ENCODE results near the gene PTH1R.

PTH1R gene

DNA sequence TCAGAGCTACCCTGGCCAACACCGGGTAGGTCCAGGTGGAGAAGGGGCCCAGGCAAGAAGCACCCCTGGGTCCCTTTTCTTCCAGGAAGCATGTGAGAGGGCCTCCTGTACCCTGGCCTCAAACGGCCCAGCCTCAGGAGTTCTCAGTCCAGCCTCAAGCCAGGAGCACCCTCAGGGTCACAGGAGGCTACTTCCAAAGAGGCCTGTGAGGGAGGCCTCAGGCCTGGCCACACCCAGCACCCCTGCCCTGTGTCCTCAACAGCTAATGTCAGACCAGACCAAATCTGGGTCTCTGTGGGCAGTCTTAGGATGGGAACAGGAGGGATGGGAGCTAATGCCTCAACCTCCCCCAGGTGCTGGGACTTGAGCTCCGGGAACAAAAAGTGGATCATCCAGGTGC, 23.5 kb downstream of the PTH1R start:
- H3K4me3 ChIP-seq (ENCODE audit: low read depth, low read length) = no peak overlapping the region
- DNase-seq = no peak
- no peak for TF ChIP-seq CTCF (IDR thresholded peaks at IDR 0.05; ENCODE audit: low read depth, low read length, missing control alignments)
- H3K36me3 ChIP-seq (replicated peaks) = no peaks in the 10 kb centered on the region
- H3K27ac ChIP-seq = no peak overlapping the region
- in situ Hi-C loops (cut with HindIII; ENCODE audit: low pct_ligation_motif_present, low sequenced_read_pairs) = no loop called here
- H3K27me3 ChIP-seq (replicated peaks) = no peaks in the 10 kb centered on the region

DNA sequence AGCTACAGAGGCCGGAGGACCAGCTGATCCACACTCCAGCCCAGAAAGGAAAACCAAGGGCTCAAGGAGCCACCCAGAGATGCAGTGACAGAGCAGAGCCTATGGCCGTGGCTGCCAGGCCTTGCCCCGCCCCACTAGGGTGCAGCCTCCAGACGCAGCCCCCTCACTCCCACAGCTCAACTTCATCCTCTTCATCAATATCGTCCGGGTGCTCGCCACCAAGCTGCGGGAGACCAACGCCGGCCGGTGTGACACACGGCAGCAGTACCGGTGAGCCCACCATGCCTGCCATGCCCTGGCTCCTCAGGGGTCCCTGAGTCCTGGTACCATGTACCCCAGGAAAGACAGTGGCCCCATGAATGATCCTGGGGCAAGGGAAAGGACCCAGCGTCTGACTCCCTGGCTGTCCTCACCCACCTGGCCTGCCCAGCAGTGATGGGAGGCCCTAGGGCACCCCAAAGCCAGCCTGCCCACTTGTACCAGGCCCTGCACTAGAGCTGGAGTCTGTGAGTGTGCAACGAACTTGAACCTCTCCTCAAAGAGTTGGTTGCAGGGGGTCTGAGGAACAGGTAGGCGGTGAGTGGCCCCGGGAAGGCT, 24.2 kb downstream of the PTH1R start:
- Histone ChIP-seq H3K4me3 (ENCODE audit: low read depth, low read length) (no peak overlapping the region), H3K36me3 (replicated peaks) (no peaks in the 10 kb centered on the region), H3K27ac (no peak overlapping the region), H3K27me3 (replicated peaks) (no peaks in the 10 kb centered on the region)
- in situ Hi-C loops (cut with HindIII; ENCODE audit: low pct_ligation_motif_present, low sequenced_read_pairs) = no loop called here
- no peak for DNase-seq
- no peak for TF ChIP-seq CTCF (IDR thresholded peaks at IDR 0.05; ENCODE audit: low read depth, low read length, missing control alignments)

DNA sequence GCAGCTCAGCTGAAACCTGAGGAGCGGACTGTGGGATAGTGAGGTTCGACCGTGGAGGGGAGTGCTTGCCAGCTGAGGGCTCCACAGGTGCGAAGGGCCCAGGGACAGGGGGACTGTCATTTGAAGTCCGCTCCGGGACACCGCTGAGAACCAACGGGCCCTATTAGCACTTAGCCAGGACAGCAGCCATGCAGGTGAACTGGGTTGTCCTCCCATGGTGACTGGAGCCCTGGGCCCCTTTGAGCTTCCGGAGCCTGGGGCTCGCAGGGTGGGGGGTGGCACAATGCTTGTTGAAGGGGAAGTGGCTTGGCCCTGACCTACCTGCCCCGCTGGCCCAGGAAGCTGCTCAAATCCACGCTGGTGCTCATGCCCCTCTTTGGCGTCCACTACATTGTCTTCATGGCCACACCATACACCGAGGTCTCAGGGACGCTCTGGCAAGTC, 24.7 kb downstream of the PTH1R start:
- TF ChIP-seq CTCF (IDR thresholded peaks at IDR 0.05; ENCODE audit: low read depth, low read length, missing control alignments) = no peak

DNA sequence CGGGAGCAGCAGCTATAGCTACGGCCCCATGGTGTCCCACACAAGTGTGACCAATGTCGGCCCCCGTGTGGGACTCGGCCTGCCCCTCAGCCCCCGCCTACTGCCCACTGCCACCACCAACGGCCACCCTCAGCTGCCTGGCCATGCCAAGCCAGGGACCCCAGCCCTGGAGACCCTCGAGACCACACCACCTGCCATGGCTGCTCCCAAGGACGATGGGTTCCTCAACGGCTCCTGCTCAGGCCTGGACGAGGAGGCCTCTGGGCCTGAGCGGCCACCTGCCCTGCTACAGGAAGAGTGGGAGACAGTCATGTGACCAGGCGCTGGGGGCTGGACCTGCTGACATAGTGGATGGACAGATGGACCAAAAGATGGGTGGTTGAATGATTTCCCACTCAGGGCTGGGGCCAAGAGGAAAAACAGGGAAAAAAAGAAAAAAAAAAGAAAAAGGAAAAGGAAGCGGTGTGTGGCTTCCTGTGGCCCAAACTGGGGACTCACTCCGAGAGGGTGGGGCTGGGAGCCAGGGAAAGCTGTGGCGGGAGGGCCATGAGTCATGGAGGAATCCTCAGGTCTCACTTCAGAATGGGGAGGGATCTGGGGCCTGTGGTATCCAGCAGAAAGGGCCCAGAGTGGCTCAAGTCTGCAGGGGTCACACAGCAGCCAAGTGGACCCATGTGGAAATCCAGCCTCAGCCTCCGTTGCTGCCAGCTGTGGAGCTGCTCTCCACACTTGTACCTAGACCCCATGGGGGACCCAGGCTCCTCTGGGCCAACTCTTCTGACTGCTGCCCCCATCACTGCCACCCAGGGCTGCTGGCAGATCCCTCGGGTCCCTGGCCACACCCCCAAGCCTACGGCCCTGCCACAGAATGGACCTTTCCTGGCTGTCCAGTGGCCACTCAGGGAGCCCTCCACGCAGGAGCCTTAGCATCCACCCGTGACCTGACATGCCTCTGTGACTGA, 26.1 kb downstream of the PTH1R start:
- peak; percentile 49 for DNase-seq
- Histone ChIP-seq H3K27ac (no peak overlapping the region), H3K4me3 (ENCODE audit: low read depth, low read length) (no peak overlapping the region), H3K27me3 (replicated peaks) (no peaks in the 10 kb centered on the region), H3K36me3 (replicated peaks) (no peaks in the 10 kb centered on the region)
- no peak for TF ChIP-seq CTCF (IDR thresholded peaks at IDR 0.05; ENCODE audit: low read depth, low read length, missing control alignments)
- in situ Hi-C loops (cut with HindIII; ENCODE audit: low pct_ligation_motif_present, low sequenced_read_pairs) = no loop called here

More for the DNA sequence above, 24.7 kb downstream of the PTH1R start:
- in situ Hi-C loops (cut with HindIII; ENCODE audit: low pct_ligation_motif_present, low sequenced_read_pairs) = no loop called here
- Histone ChIP-seq H3K36me3 (replicated peaks) (no peaks in the 10 kb centered on the region), H3K4me3 (ENCODE audit: low read depth, low read length) (no peak overlapping the region), H3K27me3 (replicated peaks) (no peaks in the 10 kb centered on the region), H3K27ac (no peak overlapping the region)
- no peak for DNase-seq

DNA sequence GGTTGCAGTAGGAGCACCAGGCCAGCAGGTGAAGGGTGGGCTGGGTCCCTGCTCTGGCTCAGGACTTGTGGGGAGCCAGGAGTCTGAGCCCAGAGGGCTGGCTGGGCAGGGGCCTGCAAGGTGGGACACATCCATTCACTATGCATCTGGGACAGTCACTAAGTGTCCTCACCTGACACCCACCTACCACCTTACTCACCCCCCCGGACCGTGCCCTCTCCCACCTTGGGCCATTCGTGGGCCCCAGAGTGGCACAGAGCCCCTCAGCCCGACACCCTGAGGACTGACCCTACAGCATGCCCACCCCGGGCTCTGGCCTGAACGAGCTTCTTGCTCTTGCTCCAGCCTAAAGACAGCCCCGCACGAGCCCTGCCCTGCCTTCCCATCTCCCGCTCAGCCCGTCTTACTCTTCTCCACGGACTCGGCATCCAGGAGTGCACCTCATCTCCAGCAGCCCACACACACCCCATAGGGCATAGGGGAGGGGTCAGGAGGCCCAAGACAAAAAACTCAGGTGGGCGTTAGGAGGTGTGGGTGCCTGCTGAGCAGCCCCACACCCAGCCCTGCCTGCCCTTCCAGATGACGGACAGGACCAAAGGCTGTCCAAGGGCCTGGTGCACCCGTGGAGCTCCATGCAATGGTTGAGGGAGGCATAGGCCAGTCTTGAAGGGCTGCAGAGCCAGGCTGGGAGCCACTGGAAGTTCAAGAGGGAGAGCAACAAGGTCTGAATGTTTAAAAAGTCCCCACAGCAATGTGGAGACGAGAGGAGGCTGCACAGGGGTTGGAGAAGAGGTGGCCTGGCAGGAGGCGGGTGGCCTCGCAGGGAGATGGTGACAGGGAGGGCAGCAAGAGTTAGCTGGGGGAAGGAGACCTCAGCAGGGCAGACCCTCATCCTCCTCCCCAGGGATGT, 27.0 kb downstream of the PTH1R start:
- in situ Hi-C loops (cut with HindIII; ENCODE audit: low pct_ligation_motif_present, low sequenced_read_pairs) = no loop called here
- H3K36me3 ChIP-seq (replicated peaks) = no peaks in the 10 kb centered on the region
- H3K4me3 ChIP-seq (ENCODE audit: low read depth, low read length) = no peak overlapping the region
- no peak for TF ChIP-seq CTCF (IDR thresholded peaks at IDR 0.05; ENCODE audit: low read depth, low read length, missing control alignments)
- no peaks in the 10 kb centered on the region for H3K27me3 ChIP-seq (replicated peaks)
- H3K27ac ChIP-seq = no peak overlapping the region
- DNase-seq = no peak
